OCI-LY1 (cell line): ENCODE results near the gene ODAD2.

ENCODE experiments used
- H2AFZ ChIP-seq: fragments of 200-600 bp; sonication (generic), shearing (Covaris generic); 2 replicates; pipeline ENCODE4 v1.6.0; 2014; ENCODE audit warnings: antibody characterized with exemption, mild to moderate bottlenecking, low read length
- H3F3A ChIP-seq: fragments of 200-600 bp; sonication (generic), shearing (Covaris generic); 2 replicates; pipeline ENCODE4 v1.6.0; 2014; ENCODE audit warnings: mild to moderate bottlenecking, antibody characterized with exemption, low read length, moderate library complexity; ENCODE audit not compliant: insufficient read depth
- H3K27ac ChIP-seq: fragments of 200-600 bp; sonication (generic); 2 replicates; pipeline ENCODE4 v1.5.1; 2014; ENCODE audit warnings: low read length, mixed run types, mild to moderate bottlenecking, low read depth; ENCODE audit not compliant: poor library complexity, severe bottlenecking
- H3K27me3 ChIP-seq: fragments of 200-600 bp; sonication (generic); 2 replicates; pipeline ENCODE4 v1.6.0; 2014; ENCODE audit warnings: antibody characterized with exemption, mild to moderate bottlenecking, low read length, moderate library complexity; ENCODE audit not compliant: insufficient read depth
- H3K36me3 ChIP-seq: fragments of 200-600 bp; sonication (generic); 2 replicates; pipeline ENCODE4 v1.6.1; 2014; ENCODE audit warnings: mild to moderate bottlenecking, antibody characterized with exemption, low read length, moderate library complexity, mixed read lengths; ENCODE audit not compliant: insufficient read depth
- H3K4me1 ChIP-seq: fragments of 200-600 bp; sonication (generic); 2 replicates; pipeline ENCODE4 v1.5.1; 2014; ENCODE audit warnings: mild to moderate bottlenecking, low read length, moderate library complexity; ENCODE audit not compliant: insufficient read depth, severe bottlenecking
- H3K4me2 ChIP-seq: fragments of 200-600 bp; sonication (generic), shearing (Covaris generic); 2 replicates; pipeline ENCODE4 v1.6.1; 2014; ENCODE audit warnings: low read length
- H3K4me3 ChIP-seq: fragments of 200-600 bp; sonication (generic); 2 replicates; pipeline ENCODE4 v1.5.1; 2014; ENCODE audit warnings: low read length, low read depth, mild to moderate bottlenecking, mixed read lengths; ENCODE audit not compliant: poor library complexity, severe bottlenecking
- H3K79me2 ChIP-seq: fragments of 200-600 bp; shearing (Covaris generic); 2 replicates; pipeline ENCODE4 v1.6.1; 2016; ENCODE audit warnings: mixed run types, low read length, mixed read lengths; ENCODE audit not compliant: insufficient read depth
- H3K9ac ChIP-seq: fragments of 200-600 bp; sonication (generic), shearing (Covaris generic); 2 replicates; pipeline ENCODE4 v1.6.1; 2014; ENCODE audit warnings: mild to moderate bottlenecking, low read length, mixed read lengths
- H3K9me2 ChIP-seq: fragments of 200-600 bp; sonication (generic), shearing (Covaris generic); 2 replicates; pipeline ENCODE4 v1.6.1; 2014; ENCODE audit warnings: low read depth, mild to moderate bottlenecking, low read length, mixed read lengths
- H3K9me3 ChIP-seq: fragments of 200-600 bp; shearing (Covaris generic); 2 replicates; pipeline ENCODE4 v1.6.1; 2014; ENCODE audit warnings: low read length, mixed read lengths
- H4K20me1 ChIP-seq: fragments of 200-600 bp; sonication (generic), shearing (Covaris generic); 2 replicates; pipeline ENCODE4 v1.6.0; 2016; ENCODE audit warnings: mild to moderate bottlenecking, low read length; ENCODE audit not compliant: insufficient read depth
- CTCF ChIP-seq: fragments of 200-600 bp; sonication (generic), shearing (Covaris generic); IDR thresholded peaks from 2 replicates; pipeline ENCODE4 v1.5.1; 2017; ENCODE audit warnings: mild to moderate bottlenecking, antibody characterized with exemption, low read length, moderate library complexity, mixed read lengths
- EZH2 ChIP-seq: fragments of 200-600 bp; sonication (generic), shearing (Covaris generic); IDR thresholded peaks from 2 replicates; pipeline ENCODE4 v1.8.0; 2017; ENCODE audit warnings: borderline replicate concordance, mixed run types, mild to moderate bottlenecking, antibody characterized with exemption, low read length, moderate library complexity, mixed read lengths

The ODAD2 gene

GRCh38 chr10:27816320-27816719, 182.6 kb downstream of the ODAD2 start:
- TF ChIP-seq EZH2 (no peak), CTCF (no peak)
- no peaks in the 10 kb centered on the region for H4K20me1 ChIP-seq
- no peaks in the 10 kb centered on the region for H3K79me2 ChIP-seq
- H3K4me1 ChIP-seq = no peaks in the 10 kb centered on the region
- no peak overlapping the region for H3K9ac ChIP-seq
- no peak overlapping the region for H2AFZ ChIP-seq
- H3K4me2 ChIP-seq = no peak overlapping the region
- no peaks in the 10 kb centered on the region for H3K36me3 ChIP-seq
- no peak overlapping the region for H3K4me3 ChIP-seq
- no peaks in the 10 kb centered on the region for H3K9me3 ChIP-seq
- no peak overlapping the region for H3K27ac ChIP-seq
- H3K9me2 ChIP-seq = no peaks in the 10 kb centered on the region
- no peaks in the 10 kb centered on the region for H3K27me3 ChIP-seq
- no peaks in the 10 kb centered on the region for H3F3A ChIP-seq

- H3K79me2 ChIP-seq = no peaks in the 10 kb centered on the region
- H3K4me3 ChIP-seq = no peak overlapping the region
- no peaks in the 10 kb centered on the region for H3K9me3 ChIP-seq
- no peaks in the 10 kb centered on the region for H3K9me2 ChIP-seq
- no peak overlapping the region for H3K4me2 ChIP-seq
- no peak overlapping the region for H3K9ac ChIP-seq
- TF ChIP-seq CTCF = no peak
- TF ChIP-seq EZH2 = no peak
- H2AFZ ChIP-seq = no peak overlapping the region
- no peak overlapping the region for H3K27ac ChIP-seq
- no peaks in the 10 kb centered on the region for H4K20me1 ChIP-seq
- H3F3A ChIP-seq = no peaks in the 10 kb centered on the region
- H3K36me3 ChIP-seq = no peaks in the 10 kb centered on the region
- no peaks in the 10 kb centered on the region for H3K27me3 ChIP-seq
- H3K4me1 ChIP-seq = no peaks in the 10 kb centered on the region
These were observed 183.0 kb downstream of the ODAD2 start for GRCh38 chr10:27815846-27816245.

GRCh38 chr10:27815261-27815660, 183.6 kb downstream of the ODAD2 start:
- Histone ChIP-seq H2AFZ (no peak overlapping the region), H3K36me3 (no peaks in the 10 kb centered on the region), H3K79me2 (no peaks in the 10 kb centered on the region), H3K27ac (no peak overlapping the region), H3K4me2 (no peak overlapping the region), H4K20me1 (no peaks in the 10 kb centered on the region), H3K27me3 (no peaks in the 10 kb centered on the region), H3F3A (no peaks in the 10 kb centered on the region), H3K9me3 (no peaks in the 10 kb centered on the region), H3K9ac (no peak overlapping the region), H3K4me3 (no peak overlapping the region), H3K4me1 (no peaks in the 10 kb centered on the region), H3K9me2 (no peaks in the 10 kb centered on the region)
- TF ChIP-seq EZH2 = no peak
- TF ChIP-seq CTCF = no peak
